ENCODE results near the gene SPC25.

The SPC25 gene

GRCh38 chr2:168929031-168929430 lies 38.8 kb upstream of the SPC25 start:
- no peak overlapping the region for H3K4me3 ChIP-seq (ENCODE audit: low read depth, low read length)
- TF ChIP-seq CTCF (IDR thresholded peaks at IDR 0.05; ENCODE audit: low read depth, low read length), result no peak

- no peak for TF ChIP-seq CTCF (IDR thresholded peaks at IDR 0.05; ENCODE audit: low read depth, low read length)
- H3K4me3 ChIP-seq (ENCODE audit: low read depth, low read length), result no peak overlapping the region
Measured at GRCh38 chr2:168928113-168928831, 38.0 kb upstream of the SPC25 start.

GRCh38 chr2:168926621-168927386 lies 36.6 kb upstream of the SPC25 start:
- no peak overlapping the region for H3K4me3 ChIP-seq (ENCODE audit: low read depth, low read length)
- no peak for TF ChIP-seq CTCF (IDR thresholded peaks at IDR 0.05; ENCODE audit: low read depth, low read length)

- peak; percentile 20; the same call in 1 of the 2 replicates for TF ChIP-seq CTCF (IDR thresholded peaks at IDR 0.05; ENCODE audit: low read depth, low read length)
- no peak overlapping the region for H3K4me3 ChIP-seq (ENCODE audit: low read depth, low read length)
Measured at GRCh38 chr2:168920504-168921157, 30.4 kb upstream of the SPC25 start.

- no peak for TF ChIP-seq CTCF (IDR thresholded peaks at IDR 0.05; ENCODE audit: low read depth, low read length)
- H3K4me3 ChIP-seq (ENCODE audit: low read depth, low read length), result no peak overlapping the region
Measured at GRCh38 chr2:168916331-168916675, 26.1 kb upstream of the SPC25 start.

GRCh38 chr2:168915441-168916330 lies 25.5 kb upstream of the SPC25 start:
- no peak overlapping the region for H3K4me3 ChIP-seq (ENCODE audit: low read depth, low read length)
- TF ChIP-seq CTCF (IDR thresholded peaks at IDR 0.05; ENCODE audit: low read depth, low read length), result no peak
